ENCODE results near the gene CCDC83. TPM values are rescaled to one million over a fixed set of nuclear protein-coding genes. Genes with fewer than 3 reads are reported as not detected.

CCDC83 gene
- total RNA-seq, 6 experiments from 2014 or later = not detected

GRCh38 chr11:85941380-85941973, 86.3 kb downstream of the CCDC83 start:
- peaks cover 12% of the 10 kb centered on the region for H3K4me1 Mint-ChIP-seq (ENCODE audit: low read depth)
- H3K4me3 Mint-ChIP-seq = no peak overlapping the region
- peaks cover 4% of the 10 kb centered on the region; the same call in 1 of the 2 replicates for H3K36me3 Mint-ChIP-seq (ENCODE audit: low read depth)
- no peak overlapping the region for H3K27ac Mint-ChIP-seq
- H3K9me3 Mint-ChIP-seq = no peaks in the 10 kb centered on the region
- TF ChIP-seq, protein P1, sequence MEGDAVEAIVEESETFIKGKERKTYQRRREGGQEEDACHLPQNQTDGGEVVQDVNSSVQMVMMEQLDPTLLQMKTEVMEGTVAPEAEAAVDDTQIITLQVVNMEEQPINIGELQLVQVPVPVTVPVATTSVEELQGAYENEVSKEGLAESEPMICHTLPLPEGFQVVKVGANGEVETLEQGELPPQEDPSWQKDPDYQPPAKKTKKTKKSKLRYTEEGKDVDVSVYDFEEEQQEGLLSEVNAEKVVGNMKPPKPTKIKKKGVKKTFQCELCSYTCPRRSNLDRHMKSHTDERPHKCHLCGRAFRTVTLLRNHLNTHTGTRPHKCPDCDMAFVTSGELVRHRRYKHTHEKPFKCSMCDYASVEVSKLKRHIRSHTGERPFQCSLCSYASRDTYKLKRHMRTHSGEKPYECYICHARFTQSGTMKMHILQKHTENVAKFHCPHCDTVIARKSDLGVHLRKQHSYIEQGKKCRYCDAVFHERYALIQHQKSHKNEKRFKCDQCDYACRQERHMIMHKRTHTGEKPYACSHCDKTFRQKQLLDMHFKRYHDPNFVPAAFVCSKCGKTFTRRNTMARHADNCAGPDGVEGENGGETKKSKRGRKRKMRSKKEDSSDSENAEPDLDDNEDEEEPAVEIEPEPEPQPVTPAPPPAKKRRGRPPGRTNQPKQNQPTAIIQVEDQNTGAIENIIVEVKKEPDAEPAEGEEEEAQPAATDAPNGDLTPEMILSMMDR (IDR thresholded peaks at IDR 0.05) = peak; percentile 81
- H3K27me3 Mint-ChIP-seq (ENCODE audit: insufficient read depth) = peaks cover 3% of the 10 kb centered on the region
- DNase-seq = peak; percentile 61

DNA sequence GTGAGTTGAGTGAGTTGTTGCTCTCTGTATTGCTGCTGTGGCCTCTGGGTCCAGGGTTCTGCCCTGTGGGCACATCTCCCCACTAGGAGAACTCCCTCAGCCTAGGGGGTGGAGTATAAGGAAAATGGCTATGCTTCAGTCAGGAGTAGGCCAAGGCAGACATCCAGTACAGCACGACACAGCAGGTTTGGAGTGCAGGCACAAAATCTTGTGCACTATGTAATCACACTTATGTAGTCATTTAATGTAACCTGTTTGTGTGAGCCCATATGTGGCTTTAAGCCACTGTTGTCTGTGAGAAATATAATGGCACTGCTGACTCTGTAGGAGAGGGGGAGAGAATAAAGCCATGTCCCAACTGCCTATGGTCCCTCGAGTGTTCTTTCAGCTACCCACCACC, 90.1 kb downstream of the CCDC83 start:
- Mint-ChIP-seq H3K9me3 (no peaks in the 10 kb centered on the region), H3K4me1 (ENCODE audit: low read depth) (peaks cover 47% of the 10 kb centered on the region), H3K4me3 (no peak overlapping the region), H3K27me3 (ENCODE audit: insufficient read depth) (peaks cover 9% of the 10 kb centered on the region), H3K36me3 (ENCODE audit: low read depth) (no peaks in the 10 kb centered on the region), H3K27ac (no peak overlapping the region)
- DNase-seq = no peak
- TF ChIP-seq, protein P1 (IDR thresholded peaks at IDR 0.05) = no peak

DNA sequence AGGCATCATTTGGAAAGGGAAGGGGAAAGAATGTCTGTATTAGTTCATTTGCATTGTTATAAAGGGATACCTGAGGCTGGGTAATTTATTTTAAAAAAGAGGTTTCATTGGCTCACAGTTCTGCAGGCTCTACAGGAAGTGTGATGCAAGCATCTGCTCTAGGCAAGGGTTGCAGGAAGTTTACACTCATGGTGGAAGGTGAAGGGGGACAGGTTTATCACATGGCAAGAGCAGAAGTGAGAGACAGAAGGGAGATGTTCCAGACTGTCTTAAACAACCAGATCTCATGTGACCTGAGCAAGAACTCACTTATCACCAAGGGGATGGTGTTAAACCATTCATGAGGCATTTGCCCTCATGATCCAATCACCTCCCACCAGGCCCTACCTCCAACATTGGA, 90.6 kb downstream of the CCDC83 start:
- Mint-ChIP-seq H3K36me3 (ENCODE audit: low read depth) (no peaks in the 10 kb centered on the region), H3K9me3 (no peaks in the 10 kb centered on the region), H3K4me3 (no peak overlapping the region), H3K27ac (0 out of 2 replicates have a peak overlapping the region, but pooled peaks have one; percentile 50), H3K4me1 (ENCODE audit: low read depth) (peaks cover 51% of the 10 kb centered on the region), H3K27me3 (ENCODE audit: insufficient read depth) (peaks cover 11% of the 10 kb centered on the region)
- TF ChIP-seq, protein P1 (IDR thresholded peaks at IDR 0.05) = no peak
- no peak for DNase-seq

GRCh38 chr11:85946221-85946620, 91.0 kb downstream of the CCDC83 start:
- TF ChIP-seq, protein P1 (IDR thresholded peaks at IDR 0.05) = peak; percentile 38; the same call in 1 of the 2 replicates
- no peak overlapping the region for H3K4me3 Mint-ChIP-seq
- no peaks in the 10 kb centered on the region for H3K9me3 Mint-ChIP-seq
- no peaks in the 10 kb centered on the region for H3K36me3 Mint-ChIP-seq (ENCODE audit: low read depth)
- H3K4me1 Mint-ChIP-seq (ENCODE audit: low read depth) = peaks cover 55% of the 10 kb centered on the region
- H3K27ac Mint-ChIP-seq = peak overlapping the region; percentile 50; the same call in 1 of the 2 replicates
- peak; percentile 57 for DNase-seq
- H3K27me3 Mint-ChIP-seq (ENCODE audit: insufficient read depth) = peaks cover 14% of the 10 kb centered on the region

DNA sequence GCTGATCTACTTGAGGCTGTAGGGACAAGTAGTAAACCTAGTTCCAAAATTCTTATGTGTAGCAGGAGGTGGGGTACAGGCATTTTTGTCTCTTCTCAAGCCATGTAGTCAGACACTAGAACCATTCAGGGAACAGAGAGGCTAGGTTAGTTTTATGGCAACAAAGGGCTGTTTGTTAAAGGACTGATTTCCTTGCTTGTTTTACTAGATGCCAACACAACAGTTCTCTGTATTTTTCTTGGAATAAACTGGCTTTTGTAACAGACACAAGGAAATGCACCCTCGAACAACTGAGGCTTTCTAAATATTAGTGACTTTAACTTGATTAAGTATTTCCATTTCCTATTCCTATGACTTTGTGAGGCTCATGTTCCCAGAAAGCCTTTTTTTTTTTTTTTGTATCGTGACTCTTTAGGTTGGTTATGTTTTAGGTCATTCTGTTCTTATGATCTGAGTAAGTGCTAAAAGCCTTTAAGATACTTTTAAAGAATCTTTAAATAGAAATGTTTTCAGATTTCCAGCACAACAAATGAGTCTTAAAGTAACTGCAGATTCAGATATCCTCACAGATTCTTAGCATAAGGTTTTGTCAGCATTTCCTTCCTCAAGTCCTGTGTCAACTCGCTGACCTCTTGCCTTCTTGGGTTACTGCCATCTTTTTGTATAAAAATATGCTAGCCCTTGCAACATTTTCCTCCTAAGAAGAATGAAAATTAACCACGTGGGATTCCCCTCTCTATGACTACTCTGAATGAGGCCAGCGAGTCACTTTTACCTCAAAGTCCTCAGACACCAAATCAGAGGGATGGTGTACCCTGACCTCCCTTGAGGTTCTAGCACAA, 92.5 kb downstream of the CCDC83 start:
- Mint-ChIP-seq H3K9me3 (no peaks in the 10 kb centered on the region), H3K4me3 (peak overlapping the region; percentile 40), H3K4me1 (ENCODE audit: low read depth) (peaks cover 58% of the 10 kb centered on the region), H3K27ac (peak overlapping the region; percentile 74), H3K36me3 (ENCODE audit: low read depth) (peaks cover 7% of the 10 kb centered on the region), H3K27me3 (ENCODE audit: insufficient read depth) (peaks cover 22% of the 10 kb centered on the region)
- DNase-seq = peak; percentile 79
- TF ChIP-seq, protein P1 (IDR thresholded peaks at IDR 0.05) = no peak

All from HFFc6 (cell line).